Measurements from ENCODE around the gene DCUN1D5.
A peak's percentile ranks its signal among the peaks of the same experiment; 100 is the strongest.

Gene DCUN1D5

DNA sequence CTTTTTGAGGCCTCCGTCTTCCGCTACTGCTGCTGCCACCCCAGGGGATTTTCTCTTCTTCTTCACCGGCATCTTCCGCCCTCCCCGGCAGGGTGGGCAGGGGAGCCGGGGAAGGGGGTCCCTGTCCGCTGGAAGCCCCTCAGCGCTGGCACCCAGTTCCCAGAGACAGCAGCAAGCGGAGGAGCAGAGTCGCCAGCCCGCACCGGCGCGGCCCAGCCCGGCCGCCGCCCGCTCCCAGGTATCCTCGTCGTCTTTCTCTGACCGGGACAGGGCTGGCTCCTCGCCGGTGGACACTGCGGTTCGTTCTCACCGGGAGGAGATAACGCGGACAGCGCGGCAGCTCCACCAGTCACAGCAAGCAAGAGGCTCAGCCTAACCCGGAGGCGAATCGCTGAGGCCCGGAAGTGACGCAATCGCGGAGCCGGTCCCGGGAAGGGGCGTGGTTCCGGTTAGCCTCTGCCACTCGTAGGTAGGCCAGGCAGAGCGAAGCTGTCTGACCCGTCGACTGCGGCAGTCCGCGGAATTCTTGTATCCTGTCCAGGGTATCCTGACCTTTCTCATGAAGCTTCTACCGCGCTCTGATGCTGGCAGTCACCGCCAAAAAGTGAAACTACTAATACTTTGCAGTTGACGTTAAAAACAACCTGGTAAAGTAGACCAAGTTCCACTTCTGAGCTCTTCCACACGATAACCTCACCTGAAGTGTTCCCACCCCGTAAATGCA is at the start of gene DCUN1D5:
Gene DCUN1D5, minus strand, starts transcription at position 360 of the 724 bp plus-strand sequence. Its CDS starts 288 bp downstream, at position 72.
- Histone ChIP-seq H3K27ac (ENCODE audit: low read length) (peak within 1 kb of the TSS; percentile 51), H3K4me1 (ENCODE audit: control insufficient read depth, low read depth, low read length) (no peaks in the 10 kb centered on the region), H3K27me3 (ENCODE audit: control insufficient read depth, insufficient read depth, low read length) (peaks cover 5% of the 10 kb centered on the region), H3K9me3 (ENCODE audit: control insufficient read depth, low read depth, low read length) (no peaks in the 10 kb centered on the region), H3K9ac (ENCODE audit: low read length) (peak within 1 kb of the TSS; percentile 99), H3K36me3 (ENCODE audit: control insufficient read depth, low read depth, low read length) (peaks cover 14% of the 10 kb centered on the region), H3K4me3 (ENCODE audit: low read length) (peak within 1 kb of the TSS; percentile 90)

GRCh38 chr11:103125462-103125861 is 33.5 kb upstream of the DCUN1D5 start:
- Histone ChIP-seq H3K4me3 (ENCODE audit: low read length) (no peak overlapping the region), H3K27ac (ENCODE audit: low read length) (no peak overlapping the region), H3K9me3 (ENCODE audit: control insufficient read depth, low read depth, low read length) (no peaks in the 10 kb centered on the region), H3K4me1 (ENCODE audit: control insufficient read depth, low read depth, low read length) (no peaks in the 10 kb centered on the region), H3K9ac (ENCODE audit: low read length) (no peak overlapping the region), H3K36me3 (ENCODE audit: control insufficient read depth, low read depth, low read length) (peaks cover 26% of the 10 kb centered on the region), H3K27me3 (ENCODE audit: control insufficient read depth, insufficient read depth, low read length) (no peaks in the 10 kb centered on the region)

DNA sequence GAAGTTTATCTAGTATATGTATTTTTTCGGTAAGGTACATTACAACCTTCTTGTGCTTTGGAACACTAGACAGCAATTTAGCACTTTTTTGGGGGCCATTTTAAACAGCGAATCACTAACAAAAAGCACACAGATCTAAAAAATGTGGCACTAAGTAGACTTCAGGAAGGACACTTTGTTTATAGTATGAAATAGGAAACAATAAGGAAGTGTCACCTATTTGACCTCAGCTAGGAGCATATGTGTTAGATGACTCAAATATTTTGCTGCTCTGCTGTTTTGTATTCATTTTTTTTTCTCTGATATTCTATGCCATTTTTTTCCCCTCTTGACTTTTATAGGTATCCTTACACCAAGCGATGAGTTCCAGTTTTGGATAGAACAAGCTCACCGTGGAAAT is 22.9 kb upstream of the DCUN1D5 start:
- H3K36me3 ChIP-seq (ENCODE audit: control insufficient read depth, low read depth, low read length): peaks cover 6% of the 10 kb centered on the region

DNA sequence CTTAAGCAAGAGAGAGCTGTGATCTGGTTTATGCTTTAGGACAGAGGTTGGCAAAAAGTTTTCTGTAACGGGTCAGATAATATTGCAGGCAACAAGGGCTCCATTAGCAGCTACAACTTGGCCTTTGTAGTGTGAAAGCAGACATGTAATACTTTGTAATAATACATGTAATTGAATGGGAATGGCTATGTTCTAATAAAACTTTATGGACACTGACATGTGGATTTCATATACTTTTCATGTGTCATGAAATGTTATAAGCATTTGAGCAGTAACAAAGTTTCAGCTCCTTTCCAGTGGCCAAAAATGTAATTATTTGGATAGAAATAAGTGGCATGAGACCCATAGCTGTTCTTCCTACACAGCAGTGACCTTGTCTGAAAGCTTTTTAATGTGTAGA is 20.4 kb upstream of the DCUN1D5 start:
- no peaks in the 10 kb centered on the region for H3K9me3 ChIP-seq (ENCODE audit: control insufficient read depth, low read depth, low read length)
- H3K9ac ChIP-seq (ENCODE audit: low read length): no peak overlapping the region
- H3K27ac ChIP-seq (ENCODE audit: low read length): no peak overlapping the region
- no peak overlapping the region for H3K4me3 ChIP-seq (ENCODE audit: low read length)
- peaks cover 3% of the 10 kb centered on the region for H3K4me1 ChIP-seq (ENCODE audit: control insufficient read depth, low read depth, low read length)
- peaks cover 5% of the 10 kb centered on the region for H3K36me3 ChIP-seq (ENCODE audit: control insufficient read depth, low read depth, low read length)
- H3K27me3 ChIP-seq (ENCODE audit: control insufficient read depth, insufficient read depth, low read length): no peaks in the 10 kb centered on the region

More for the DNA sequence above, 22.9 kb upstream of the DCUN1D5 start:
- Histone ChIP-seq H3K9me3 (ENCODE audit: control insufficient read depth, low read depth, low read length) (no peaks in the 10 kb centered on the region), H3K9ac (ENCODE audit: low read length) (no peak overlapping the region), H3K4me3 (ENCODE audit: low read length) (no peak overlapping the region), H3K4me1 (ENCODE audit: control insufficient read depth, low read depth, low read length) (peaks cover 3% of the 10 kb centered on the region), H3K27me3 (ENCODE audit: control insufficient read depth, insufficient read depth, low read length) (no peaks in the 10 kb centered on the region), H3K27ac (ENCODE audit: low read length) (no peak overlapping the region)

GRCh38 chr11:103111400-103111799 is 19.4 kb upstream of the DCUN1D5 start:
- Histone ChIP-seq H3K36me3 (ENCODE audit: control insufficient read depth, low read depth, low read length) (peaks cover 5% of the 10 kb centered on the region), H3K4me1 (ENCODE audit: control insufficient read depth, low read depth, low read length) (peaks cover 3% of the 10 kb centered on the region), H3K4me3 (ENCODE audit: low read length) (no peak overlapping the region), H3K27me3 (ENCODE audit: control insufficient read depth, insufficient read depth, low read length) (no peaks in the 10 kb centered on the region), H3K27ac (ENCODE audit: low read length) (no peak overlapping the region), H3K9ac (ENCODE audit: low read length) (no peak overlapping the region), H3K9me3 (ENCODE audit: control insufficient read depth, low read depth, low read length) (no peaks in the 10 kb centered on the region)

GRCh38 chr11:103110391-103110790 is 18.4 kb upstream of the DCUN1D5 start:
- H3K27ac ChIP-seq (ENCODE audit: low read length): no peak overlapping the region
- peak overlapping the region; percentile 69 for H3K4me3 ChIP-seq (ENCODE audit: low read length)
- no peaks in the 10 kb centered on the region for H3K9me3 ChIP-seq (ENCODE audit: control insufficient read depth, low read depth, low read length)

DNA sequence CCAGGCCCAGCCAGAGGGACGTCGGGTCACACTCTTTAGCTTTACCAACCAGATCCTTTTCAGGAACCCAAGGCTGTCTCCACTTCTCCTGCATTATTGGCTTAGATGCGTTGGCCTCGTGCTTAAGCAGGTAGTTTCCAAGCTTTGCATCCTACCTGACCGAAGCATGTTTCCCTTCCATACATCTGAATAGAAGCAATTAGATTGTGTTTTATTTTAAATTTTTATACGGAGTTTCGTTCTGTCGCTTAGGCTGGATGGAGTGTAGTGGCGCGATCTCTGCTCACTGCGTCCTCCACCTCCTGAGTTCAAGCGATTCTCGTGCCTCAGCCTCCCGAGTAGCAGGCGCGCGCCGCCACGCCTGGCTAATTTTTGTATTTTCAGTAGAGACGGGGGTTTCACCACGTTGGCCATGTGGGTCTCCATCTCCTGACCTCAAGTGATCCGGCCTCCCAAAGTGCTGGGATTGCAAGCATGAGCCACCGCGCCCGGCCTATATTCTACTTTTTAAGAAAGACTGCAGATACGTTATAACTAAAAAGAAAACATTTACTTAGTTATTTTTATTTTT is 17.9 kb upstream of the DCUN1D5 start:
- Histone ChIP-seq H3K27me3 (ENCODE audit: control insufficient read depth, insufficient read depth, low read length) (no peaks in the 10 kb centered on the region), H3K4me3 (ENCODE audit: low read length) (peak overlapping the region; percentile 69), H3K36me3 (ENCODE audit: control insufficient read depth, low read depth, low read length) (peaks cover 2% of the 10 kb centered on the region), H3K9ac (ENCODE audit: low read length) (peak overlapping the region; percentile 53), H3K9me3 (ENCODE audit: control insufficient read depth, low read depth, low read length) (no peaks in the 10 kb centered on the region), H3K27ac (ENCODE audit: low read length) (no peak overlapping the region), H3K4me1 (ENCODE audit: control insufficient read depth, low read depth, low read length) (peaks cover 3% of the 10 kb centered on the region)

More at GRCh38 chr11:103110391-103110790, 18.4 kb upstream of the DCUN1D5 start:
- peaks cover 3% of the 10 kb centered on the region for H3K4me1 ChIP-seq (ENCODE audit: control insufficient read depth, low read depth, low read length)
- H3K9ac ChIP-seq (ENCODE audit: low read length): peak overlapping the region; percentile 53
- peaks cover 5% of the 10 kb centered on the region for H3K36me3 ChIP-seq (ENCODE audit: control insufficient read depth, low read depth, low read length)
- no peaks in the 10 kb centered on the region for H3K27me3 ChIP-seq (ENCODE audit: control insufficient read depth, insufficient read depth, low read length)

DNA sequence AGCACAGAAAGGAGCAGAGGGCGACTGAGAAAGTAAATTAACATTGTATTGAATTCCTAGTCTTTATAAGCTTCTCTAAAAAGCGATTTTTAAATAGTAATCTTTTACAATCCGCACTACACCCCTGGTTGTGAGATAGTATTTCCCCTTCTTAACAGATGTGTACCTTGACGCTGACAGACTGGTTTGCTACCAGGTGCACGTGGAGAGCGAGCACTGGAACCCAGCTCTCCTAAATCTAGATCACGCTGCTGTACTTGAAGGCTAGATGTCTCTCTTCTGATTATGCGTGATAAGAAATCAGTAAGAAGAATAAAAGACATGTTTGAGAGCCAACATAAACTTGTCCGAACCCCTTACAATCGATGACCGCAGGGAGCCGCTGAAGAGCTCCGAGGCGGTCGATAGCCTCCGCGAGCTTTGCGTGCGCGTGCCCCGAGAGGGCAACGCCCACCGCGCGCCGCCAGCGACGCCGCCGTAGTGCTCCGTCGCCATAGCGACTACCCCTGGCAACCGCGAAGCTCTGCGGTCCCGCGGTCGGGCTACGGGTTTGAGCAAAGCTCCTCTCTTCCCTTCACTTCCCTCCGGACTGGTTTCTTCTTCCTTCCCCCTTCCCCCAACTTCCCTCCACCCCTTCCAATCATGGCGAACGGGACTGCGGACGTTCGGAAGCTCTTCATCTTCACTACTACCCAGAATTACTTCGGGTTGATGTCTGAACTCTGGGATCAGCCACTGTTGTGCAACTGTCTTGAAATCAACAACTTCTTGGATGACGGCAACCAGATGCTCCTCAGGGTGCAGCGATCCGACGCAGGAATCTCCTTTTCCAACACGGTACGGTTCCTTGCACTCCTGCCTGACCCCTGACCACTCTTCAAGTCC is 17.2 kb upstream of the DCUN1D5 start, which contains the start of gene DYNC2H1:
Gene DYNC2H1, plus strand, starts transcription at position 494 of the 885 bp plus-strand sequence. Its CDS starts 149 bp downstream, at position 643.
- Histone ChIP-seq H3K9ac (ENCODE audit: low read length) (peak within 1 kb of the TSS; percentile 53), H3K27me3 (ENCODE audit: control insufficient read depth, insufficient read depth, low read length) (no peaks in the 10 kb centered on the region), H3K27ac (ENCODE audit: low read length) (no peak within 1 kb of the TSS), H3K36me3 (ENCODE audit: control insufficient read depth, low read depth, low read length) (no peaks in the 10 kb centered on the region), H3K4me3 (ENCODE audit: low read length) (peak within 1 kb of the TSS; percentile 69), H3K4me1 (ENCODE audit: control insufficient read depth, low read depth, low read length) (peaks cover 3% of the 10 kb centered on the region), H3K9me3 (ENCODE audit: control insufficient read depth, low read depth, low read length) (no peaks in the 10 kb centered on the region)

- Histone ChIP-seq H3K9me3 (ENCODE audit: control insufficient read depth, low read depth, low read length) (no peaks in the 10 kb centered on the region), H3K36me3 (ENCODE audit: control insufficient read depth, low read depth, low read length) (no peaks in the 10 kb centered on the region), H3K27me3 (ENCODE audit: control insufficient read depth, insufficient read depth, low read length) (peaks cover 5% of the 10 kb centered on the region), H3K4me1 (ENCODE audit: control insufficient read depth, low read depth, low read length) (peaks cover 4% of the 10 kb centered on the region), H3K9ac (ENCODE audit: low read length) (no peak overlapping the region), H3K4me3 (ENCODE audit: low read length) (no peak overlapping the region), H3K27ac (ENCODE audit: low read length) (no peak overlapping the region)
Observed at GRCh38 chr11:103097279-103097678, 5.3 kb upstream of the DCUN1D5 start.

DNA sequence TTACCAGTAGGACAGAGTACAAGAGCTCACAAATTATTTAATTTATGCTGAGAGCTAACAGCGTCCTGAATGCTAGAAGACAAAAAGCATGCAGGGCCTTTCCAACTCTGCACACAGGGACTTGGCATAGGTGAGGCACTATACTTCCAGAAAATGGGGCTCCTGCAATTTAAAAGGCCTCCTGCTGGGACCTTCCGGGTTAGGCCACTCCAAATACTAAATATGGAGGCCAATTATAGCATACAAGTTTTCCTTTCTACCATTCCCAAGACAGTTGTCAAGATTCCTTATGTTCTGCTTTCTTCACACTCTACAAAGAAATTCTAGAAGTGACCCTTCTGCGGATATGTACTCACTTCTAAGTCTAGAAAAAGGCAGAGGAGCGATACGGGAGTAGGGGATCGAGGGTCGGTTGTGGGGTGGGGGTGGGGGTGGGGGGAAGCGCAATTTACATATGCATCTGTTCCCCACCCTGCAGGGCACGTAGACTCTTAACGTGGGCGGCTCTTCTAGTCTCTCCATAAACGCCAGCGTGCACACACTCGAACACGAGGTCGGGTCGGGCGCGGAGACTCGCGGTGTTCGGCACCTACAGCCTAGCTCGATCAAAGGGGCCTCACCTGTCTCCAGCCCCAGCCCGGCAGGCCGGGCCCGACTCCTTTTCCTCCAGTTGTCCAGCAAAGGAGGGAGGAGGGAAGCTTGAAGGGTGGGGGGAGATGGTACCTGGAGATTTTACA is 728 bp downstream of the DCUN1D5 start:
- H3K27me3 ChIP-seq (ENCODE audit: control insufficient read depth, insufficient read depth, low read length): peaks cover 5% of the 10 kb centered on the region

GRCh38 chr11:103086461-103086860 is 5.5 kb downstream of the DCUN1D5 start:
- Histone ChIP-seq H3K9me3 (ENCODE audit: control insufficient read depth, low read depth, low read length) (no peaks in the 10 kb centered on the region), H3K4me3 (ENCODE audit: low read length) (no peak overlapping the region), H3K4me1 (ENCODE audit: control insufficient read depth, low read depth, low read length) (no peaks in the 10 kb centered on the region)

More for the DNA sequence above, 728 bp downstream of the DCUN1D5 start:
- Histone ChIP-seq H3K36me3 (ENCODE audit: control insufficient read depth, low read depth, low read length) (peaks cover 18% of the 10 kb centered on the region), H3K27ac (ENCODE audit: low read length) (peak overlapping the region; percentile 51), H3K9me3 (ENCODE audit: control insufficient read depth, low read depth, low read length) (no peaks in the 10 kb centered on the region), H3K9ac (ENCODE audit: low read length) (peak overlapping the region; percentile 99), H3K4me1 (ENCODE audit: control insufficient read depth, low read depth, low read length) (no peaks in the 10 kb centered on the region), H3K4me3 (ENCODE audit: low read length) (peak overlapping the region; percentile 90)

More at GRCh38 chr11:103086461-103086860, 5.5 kb downstream of the DCUN1D5 start:
- no peak overlapping the region for H3K27ac ChIP-seq (ENCODE audit: low read length)
- H3K27me3 ChIP-seq (ENCODE audit: control insufficient read depth, insufficient read depth, low read length): no peaks in the 10 kb centered on the region
- H3K36me3 ChIP-seq (ENCODE audit: control insufficient read depth, low read depth, low read length): peaks cover 60% of the 10 kb centered on the region
- H3K9ac ChIP-seq (ENCODE audit: low read length): no peak overlapping the region
